OCI-LY1 (cell line): ENCODE data around the gene PCNX2.

Source experiments
- EZH2 ChIP-seq: fragments of 200-600 bp; sonication (generic), shearing (Covaris generic); IDR thresholded peaks from 2 replicates; pipeline ENCODE4 v1.8.0; 2017; ENCODE audit warnings: borderline replicate concordance, mixed run types, mild to moderate bottlenecking, antibody characterized with exemption, low read length, moderate library complexity, mixed read lengths
- TF ChIP-seq, protein P1 (sequence below): fragments of 200-600 bp; sonication (generic), shearing (Covaris generic); IDR thresholded peaks from 2 replicates; pipeline ENCODE4 v1.5.1; 2017; ENCODE audit warnings: mild to moderate bottlenecking, antibody characterized with exemption, low read length, moderate library complexity, mixed read lengths

DNA sequence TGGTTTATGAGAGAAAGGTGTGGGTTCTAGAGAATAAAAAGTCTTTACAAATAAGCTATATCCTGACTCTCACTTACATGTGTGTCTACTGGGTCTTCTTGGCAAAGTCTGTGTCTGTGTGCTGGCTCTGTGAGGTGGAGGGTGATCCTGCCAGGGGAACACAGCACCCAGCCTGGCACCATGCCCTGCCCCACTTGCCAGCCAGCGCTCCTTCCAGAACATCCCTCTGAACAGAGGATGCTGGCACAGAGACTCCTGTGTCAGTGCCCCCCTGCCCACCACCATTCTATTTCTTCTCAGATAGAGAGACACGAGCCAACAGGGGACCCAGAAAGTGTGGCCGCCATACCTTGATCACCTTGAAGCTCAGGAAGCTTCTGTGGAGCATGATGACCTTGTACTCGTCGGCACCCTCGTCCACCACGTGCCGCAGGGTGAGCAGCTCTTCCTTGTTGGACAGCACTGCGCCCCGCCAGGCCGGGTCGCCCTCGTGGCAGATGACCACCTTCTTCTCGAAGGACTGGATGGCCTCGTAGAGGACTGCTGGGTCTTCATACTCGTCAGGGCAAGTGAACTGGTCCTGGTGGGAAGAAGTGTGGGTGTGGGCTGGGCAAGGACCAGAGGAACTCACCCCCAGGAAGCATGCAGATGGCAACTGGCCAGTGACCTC is 295.4 kb downstream of the PCNX2 start:
- TF ChIP-seq, protein P1, sequence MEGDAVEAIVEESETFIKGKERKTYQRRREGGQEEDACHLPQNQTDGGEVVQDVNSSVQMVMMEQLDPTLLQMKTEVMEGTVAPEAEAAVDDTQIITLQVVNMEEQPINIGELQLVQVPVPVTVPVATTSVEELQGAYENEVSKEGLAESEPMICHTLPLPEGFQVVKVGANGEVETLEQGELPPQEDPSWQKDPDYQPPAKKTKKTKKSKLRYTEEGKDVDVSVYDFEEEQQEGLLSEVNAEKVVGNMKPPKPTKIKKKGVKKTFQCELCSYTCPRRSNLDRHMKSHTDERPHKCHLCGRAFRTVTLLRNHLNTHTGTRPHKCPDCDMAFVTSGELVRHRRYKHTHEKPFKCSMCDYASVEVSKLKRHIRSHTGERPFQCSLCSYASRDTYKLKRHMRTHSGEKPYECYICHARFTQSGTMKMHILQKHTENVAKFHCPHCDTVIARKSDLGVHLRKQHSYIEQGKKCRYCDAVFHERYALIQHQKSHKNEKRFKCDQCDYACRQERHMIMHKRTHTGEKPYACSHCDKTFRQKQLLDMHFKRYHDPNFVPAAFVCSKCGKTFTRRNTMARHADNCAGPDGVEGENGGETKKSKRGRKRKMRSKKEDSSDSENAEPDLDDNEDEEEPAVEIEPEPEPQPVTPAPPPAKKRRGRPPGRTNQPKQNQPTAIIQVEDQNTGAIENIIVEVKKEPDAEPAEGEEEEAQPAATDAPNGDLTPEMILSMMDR = no peak
- TF ChIP-seq EZH2 = no peak
